GM19468 (cell line): ENCODE data around the gene JADE2.
"Not testable (repeated sequence)": the region's sequence is repeated elsewhere in the genome, so short reads cannot be mapped to it uniquely, and the experiment has no call there.

Experiments
- ATAC-seq: cut with Tn5 transposase; IDR thresholded peaks from one replicate; pipeline ENCODE4 v1.9.1; 2021; ENCODE audit warnings: mild to moderate bottlenecking, moderate library complexity, moderate number of reproducible peaks; ENCODE audit not compliant: unreplicated experiment; ENCODE audit errors: extremely low read depth

JADE2 gene

GRCh38 chr5:134547579-134547978, 22.1 kb downstream of the JADE2 start:
- ATAC-seq: no peak

GRCh38 chr5:134547999-134548658, 22.7 kb downstream of the JADE2 start:
- no peak for ATAC-seq

GRCh38 chr5:134549714-134550113, 24.2 kb downstream of the JADE2 start:
- no peak for ATAC-seq

GRCh38 chr5:134550271-134551214, 25.1 kb downstream of the JADE2 start:
- no peak for ATAC-seq

GRCh38 chr5:134551901-134552300, 26.4 kb downstream of the JADE2 start:
- no peak for ATAC-seq

- ATAC-seq: no peak
Observed at GRCh38 chr5:134552301-134552700, 26.8 kb downstream of the JADE2 start.

GRCh38 chr5:134552716-134553115, 27.2 kb downstream of the JADE2 start:
- ATAC-seq: not testable (repeated sequence)

GRCh38 chr5:134553821-134554267, 28.4 kb downstream of the JADE2 start:
- ATAC-seq: no peak

GRCh38 chr5:134554319-134555222, 29.1 kb downstream of the JADE2 start:
- ATAC-seq: no peak

- no peak for ATAC-seq
Observed at GRCh38 chr5:134555223-134555889, 29.9 kb downstream of the JADE2 start.

- no peak for ATAC-seq
Observed at GRCh38 chr5:134555890-134556311, 30.4 kb downstream of the JADE2 start.

- ATAC-seq: not testable (repeated sequence)
Observed at GRCh38 chr5:134556588-134556987, 31.1 kb downstream of the JADE2 start.

- no peak for ATAC-seq
Observed at GRCh38 chr5:134556994-134557393, 31.5 kb downstream of the JADE2 start.

- ATAC-seq: no peak
Observed at GRCh38 chr5:134559672-134560071, 34.2 kb downstream of the JADE2 start.

GRCh38 chr5:134560698-134561097, 35.2 kb downstream of the JADE2 start:
- ATAC-seq: no peak

GRCh38 chr5:134561871-134562296, 36.4 kb downstream of the JADE2 start:
- ATAC-seq: no peak

- ATAC-seq: no peak
Observed at GRCh38 chr5:134563221-134563620, 37.8 kb downstream of the JADE2 start.

GRCh38 chr5:134563962-134564361, 38.5 kb downstream of the JADE2 start:
- ATAC-seq: no peak

- ATAC-seq: no peak
Observed at GRCh38 chr5:134564396-134564795, 38.9 kb downstream of the JADE2 start.
